ENCODE results near the gene FRYL.

The FRYL gene

DNA sequence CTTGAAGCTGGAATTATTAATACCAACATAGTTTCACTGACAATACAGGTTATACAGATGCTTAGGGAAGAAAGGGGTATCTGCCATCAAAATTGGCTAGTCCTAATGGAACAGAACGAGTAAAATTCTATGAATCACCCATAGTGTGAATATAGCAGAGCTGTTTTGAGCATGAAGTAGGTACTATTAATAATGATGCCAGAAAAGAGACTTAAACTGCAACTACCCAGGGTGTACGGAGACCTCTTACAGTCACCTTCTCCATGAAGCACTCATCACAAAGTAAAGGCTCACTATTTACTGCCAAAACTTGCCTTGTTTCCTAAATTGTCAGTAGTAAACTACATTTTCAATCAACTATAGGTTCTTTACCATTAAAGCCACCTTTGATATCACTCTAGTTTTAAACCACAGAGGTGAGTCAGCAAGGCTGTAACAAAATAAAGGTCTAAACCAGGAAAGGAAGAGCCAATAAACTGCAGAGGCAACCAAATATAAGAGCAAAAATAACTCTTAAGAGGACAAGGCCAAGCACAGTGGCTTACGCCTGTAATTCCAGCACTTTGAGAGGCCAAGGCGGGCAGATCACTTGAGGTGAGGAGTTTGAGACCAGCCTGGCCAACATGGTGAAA lies 114.4 kb downstream of the FRYL start:
- Histone ChIP-seq H3K4me1 (ENCODE audit: insufficient read depth, low read length, severe bottlenecking) (peaks cover 11% of the 10 kb centered on the region), H2AFZ (ENCODE audit: low read length) (no peak overlapping the region), H3F3A (ENCODE audit: insufficient read depth, low read length) (no peaks in the 10 kb centered on the region), H3K9me3 (ENCODE audit: low read length) (no peaks in the 10 kb centered on the region), H4K20me1 (ENCODE audit: insufficient read depth, low read length) (no peaks in the 10 kb centered on the region), H3K36me3 (ENCODE audit: insufficient read depth, low read length) (peaks cover 2% of the 10 kb centered on the region; the same call in 1 of the 2 replicates), H3K9ac (ENCODE audit: low read length) (no peak overlapping the region), H3K27ac (ENCODE audit: low read depth, low read length, poor library complexity, severe bottlenecking) (no peak overlapping the region), H3K27me3 (ENCODE audit: insufficient read depth, low read length) (no peaks in the 10 kb centered on the region), H3K4me2 (ENCODE audit: low read length) (no peak overlapping the region), H3K9me2 (ENCODE audit: low read depth, low read length) (no peaks in the 10 kb centered on the region), H3K79me2 (ENCODE audit: insufficient read depth, low read length) (peaks cover 22% of the 10 kb centered on the region), H3K4me3 (ENCODE audit: low read depth, low read length, poor library complexity, severe bottlenecking) (no peak overlapping the region)
- TF ChIP-seq EZH2 (IDR thresholded peaks at IDR 0.05; ENCODE audit: borderline replicate concordance, low read length), result no peak
- TF ChIP-seq, protein P1, sequence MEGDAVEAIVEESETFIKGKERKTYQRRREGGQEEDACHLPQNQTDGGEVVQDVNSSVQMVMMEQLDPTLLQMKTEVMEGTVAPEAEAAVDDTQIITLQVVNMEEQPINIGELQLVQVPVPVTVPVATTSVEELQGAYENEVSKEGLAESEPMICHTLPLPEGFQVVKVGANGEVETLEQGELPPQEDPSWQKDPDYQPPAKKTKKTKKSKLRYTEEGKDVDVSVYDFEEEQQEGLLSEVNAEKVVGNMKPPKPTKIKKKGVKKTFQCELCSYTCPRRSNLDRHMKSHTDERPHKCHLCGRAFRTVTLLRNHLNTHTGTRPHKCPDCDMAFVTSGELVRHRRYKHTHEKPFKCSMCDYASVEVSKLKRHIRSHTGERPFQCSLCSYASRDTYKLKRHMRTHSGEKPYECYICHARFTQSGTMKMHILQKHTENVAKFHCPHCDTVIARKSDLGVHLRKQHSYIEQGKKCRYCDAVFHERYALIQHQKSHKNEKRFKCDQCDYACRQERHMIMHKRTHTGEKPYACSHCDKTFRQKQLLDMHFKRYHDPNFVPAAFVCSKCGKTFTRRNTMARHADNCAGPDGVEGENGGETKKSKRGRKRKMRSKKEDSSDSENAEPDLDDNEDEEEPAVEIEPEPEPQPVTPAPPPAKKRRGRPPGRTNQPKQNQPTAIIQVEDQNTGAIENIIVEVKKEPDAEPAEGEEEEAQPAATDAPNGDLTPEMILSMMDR (IDR thresholded peaks at IDR 0.05; ENCODE audit: low read length), result no peak

DNA sequence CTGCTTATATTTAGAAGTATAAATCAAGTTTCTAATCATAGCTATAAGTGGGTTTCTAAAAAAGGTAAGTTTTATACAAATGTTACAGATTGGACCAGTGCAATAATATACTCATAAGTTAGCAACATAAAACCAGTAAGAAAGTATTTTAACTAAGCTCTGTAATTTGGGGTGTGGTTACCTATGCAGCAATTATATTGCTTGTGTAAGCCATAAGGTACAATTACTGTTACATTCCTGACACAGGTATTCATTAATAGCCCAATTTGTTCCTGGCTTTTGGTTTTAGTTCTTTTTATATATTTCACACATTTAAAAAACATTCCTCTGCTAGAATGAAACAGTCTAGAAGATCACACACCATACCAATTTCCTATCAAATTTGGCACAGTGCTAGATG lies 115.1 kb downstream of the FRYL start:
- Histone ChIP-seq H3K4me1 (ENCODE audit: insufficient read depth, low read length, severe bottlenecking) (peaks cover 11% of the 10 kb centered on the region), H3K9ac (ENCODE audit: low read length) (no peak overlapping the region), H3K27ac (ENCODE audit: low read depth, low read length, poor library complexity, severe bottlenecking) (no peak overlapping the region), H4K20me1 (ENCODE audit: insufficient read depth, low read length) (no peaks in the 10 kb centered on the region), H3K4me3 (ENCODE audit: low read depth, low read length, poor library complexity, severe bottlenecking) (no peak overlapping the region), H3K9me3 (ENCODE audit: low read length) (no peaks in the 10 kb centered on the region), H3K27me3 (ENCODE audit: insufficient read depth, low read length) (no peaks in the 10 kb centered on the region), H3F3A (ENCODE audit: insufficient read depth, low read length) (no peaks in the 10 kb centered on the region), H3K79me2 (ENCODE audit: insufficient read depth, low read length) (peaks cover 22% of the 10 kb centered on the region), H3K4me2 (ENCODE audit: low read length) (no peak overlapping the region), H3K9me2 (ENCODE audit: low read depth, low read length) (no peaks in the 10 kb centered on the region), H2AFZ (ENCODE audit: low read length) (no peak overlapping the region), H3K36me3 (ENCODE audit: insufficient read depth, low read length) (no peaks in the 10 kb centered on the region)
- TF ChIP-seq EZH2 (IDR thresholded peaks at IDR 0.05; ENCODE audit: borderline replicate concordance, low read length), result no peak
- TF ChIP-seq, protein P1 (IDR thresholded peaks at IDR 0.05; ENCODE audit: low read length), result no peak

DNA sequence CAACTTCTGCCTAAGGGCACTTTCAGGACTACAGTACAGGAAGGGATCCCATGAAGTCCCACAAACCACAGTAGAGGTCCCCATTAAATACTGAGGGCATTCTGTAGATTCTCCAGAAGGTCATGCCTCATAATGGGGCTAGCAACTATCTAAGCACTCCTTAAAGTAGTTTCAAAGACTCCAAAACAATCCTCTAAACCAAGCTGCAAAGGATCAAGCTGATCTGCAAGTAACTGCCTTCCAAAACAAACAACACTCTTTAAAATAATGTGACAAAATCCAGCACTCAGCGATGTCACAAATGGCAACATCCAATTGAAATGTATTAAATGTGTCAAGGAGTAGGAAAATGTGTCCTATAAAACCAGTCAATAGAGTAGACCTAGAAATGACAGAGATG lies 118.7 kb downstream of the FRYL start:
- no peak overlapping the region for H2AFZ ChIP-seq (ENCODE audit: low read length)

More for the DNA sequence above, 118.7 kb downstream of the FRYL start:
- no peaks in the 10 kb centered on the region for H3K27me3 ChIP-seq (ENCODE audit: insufficient read depth, low read length)
- no peaks in the 10 kb centered on the region for H4K20me1 ChIP-seq (ENCODE audit: insufficient read depth, low read length)
- H3K4me1 ChIP-seq (ENCODE audit: insufficient read depth, low read length, severe bottlenecking), result no peaks in the 10 kb centered on the region
- H3K9me2 ChIP-seq (ENCODE audit: low read depth, low read length), result no peaks in the 10 kb centered on the region
- no peak overlapping the region for H3K9ac ChIP-seq (ENCODE audit: low read length)
- no peaks in the 10 kb centered on the region for H3K9me3 ChIP-seq (ENCODE audit: low read length)
- H3K79me2 ChIP-seq (ENCODE audit: insufficient read depth, low read length), result peaks cover 16% of the 10 kb centered on the region
- no peaks in the 10 kb centered on the region for H3F3A ChIP-seq (ENCODE audit: insufficient read depth, low read length)
- TF ChIP-seq EZH2 (IDR thresholded peaks at IDR 0.05; ENCODE audit: borderline replicate concordance, low read length), result no peak
- TF ChIP-seq, protein P1 (IDR thresholded peaks at IDR 0.05; ENCODE audit: low read length), result no peak
- no peak overlapping the region for H3K4me2 ChIP-seq (ENCODE audit: low read length)
- no peaks in the 10 kb centered on the region for H3K36me3 ChIP-seq (ENCODE audit: insufficient read depth, low read length)
- H3K4me3 ChIP-seq (ENCODE audit: low read depth, low read length, poor library complexity, severe bottlenecking), result no peak overlapping the region
- no peak overlapping the region for H3K27ac ChIP-seq (ENCODE audit: low read depth, low read length, poor library complexity, severe bottlenecking)

All from OCI-LY1 (cell line).